Measurements from ENCODE around the gene SMYD3.

GRCh38 chr1:245751116-245751515 lies 756.0 kb downstream of the SMYD3 start:
- no peak for TF ChIP-seq POLR2A (IDR thresholded peaks at IDR 0.05; ENCODE audit: low read length)
- no peak for TF ChIP-seq GATA1 (IDR thresholded peaks at IDR 0.05; ENCODE audit: low read depth, low read length)
